Brain microvascular endothelial cell (primary cell): ENCODE results near the gene FSTL5.

Experiments
- DNase-seq: peaks from one replicate; pipeline ENCODE4 v3.0.0-alpha.2; 2020
- H3K27ac ChIP-seq: fragments of 250-450 bp; sonication (Bioruptor Pico); 2 replicates; pipeline ENCODE4 v1.5.1; 2020; ENCODE audit warnings: mild to moderate bottlenecking, moderate library complexity
- H3K27me3 ChIP-seq: fragments of 250-450 bp; sonication (Bioruptor Pico); replicated peaks from 2 replicates; pipeline ENCODE4 v1.5.1; 2020; ENCODE audit warnings: mild to moderate bottlenecking
- H3K36me3 ChIP-seq: fragments of 250-450 bp; sonication (Bioruptor Pico); replicated peaks from 2 replicates; pipeline ENCODE4 v1.5.1; 2020; ENCODE audit warnings: mild to moderate bottlenecking
- H3K4me3 ChIP-seq: 2 replicates; pipeline ENCODE4 v1.5.1; 2011; ENCODE audit warnings: low read depth, mild to moderate bottlenecking, control low read depth, low read length, moderate library complexity
- CTCF ChIP-seq: IDR thresholded peaks from 2 replicates; pipeline ENCODE4 v1.5.1; 2011; ENCODE audit warnings: low read depth, mild to moderate bottlenecking, moderate library complexity, low read length, control low read depth, inconsistent platforms; ENCODE audit errors: missing control alignments
- in situ Hi-C: cut with HindIII; loops from 2 replicates; pipeline ENCODE4 v1.10.0; 2017; ENCODE audit warnings: low sequenced_read_pairs, low pct_ligation_motif_present

Gene FSTL5

GRCh38 chr4:161893566-161893965, 270.2 kb downstream of the FSTL5 start:
- Histone ChIP-seq H3K27me3 (no peaks in the 10 kb centered on the region), H3K27ac (no peak overlapping the region), H3K4me3 (no peak overlapping the region), H3K36me3 (no peaks in the 10 kb centered on the region)
- no peak for DNase-seq
- in situ Hi-C loops: no loop called here
- no peak for TF ChIP-seq CTCF

DNA sequence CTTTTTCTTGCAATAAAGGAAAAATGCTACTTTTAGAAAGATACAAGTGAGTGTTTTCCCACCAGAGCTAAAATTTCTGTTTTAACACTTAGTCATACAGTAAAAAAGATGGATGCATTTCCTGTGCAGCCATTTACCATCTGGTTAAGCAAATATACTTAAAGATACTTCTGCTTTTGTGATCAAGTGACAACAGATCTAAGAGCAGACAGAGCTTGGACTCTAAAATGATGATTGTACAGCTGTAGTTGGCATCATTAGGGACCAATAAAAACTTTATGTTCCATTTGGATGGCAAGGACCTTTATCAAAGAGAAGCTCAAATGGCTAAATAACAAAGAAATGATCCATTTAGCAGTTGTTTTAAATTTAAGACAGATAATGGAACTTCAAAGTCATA, 270.8 kb downstream of the FSTL5 start:
- no peak for DNase-seq
- H3K27ac ChIP-seq: no peak overlapping the region
- TF ChIP-seq CTCF: no peak
- H3K36me3 ChIP-seq: no peaks in the 10 kb centered on the region
- H3K27me3 ChIP-seq: no peaks in the 10 kb centered on the region
- in situ Hi-C loops: no loop called here
- no peak overlapping the region for H3K4me3 ChIP-seq

GRCh38 chr4:161883157-161883556, 280.6 kb downstream of the FSTL5 start:
- Histone ChIP-seq H3K4me3 (no peak overlapping the region), H3K36me3 (no peaks in the 10 kb centered on the region), H3K27ac (no peak overlapping the region), H3K27me3 (no peaks in the 10 kb centered on the region)
- DNase-seq: no peak
- in situ Hi-C loops: no loop called here
- no peak for TF ChIP-seq CTCF

GRCh38 chr4:161881370-161881769, 282.4 kb downstream of the FSTL5 start:
- Histone ChIP-seq H3K4me3 (no peak overlapping the region), H3K27ac (no peak overlapping the region), H3K36me3 (no peaks in the 10 kb centered on the region), H3K27me3 (no peaks in the 10 kb centered on the region)
- DNase-seq: no peak
- no peak for TF ChIP-seq CTCF
- in situ Hi-C loops: no loop called here

DNA sequence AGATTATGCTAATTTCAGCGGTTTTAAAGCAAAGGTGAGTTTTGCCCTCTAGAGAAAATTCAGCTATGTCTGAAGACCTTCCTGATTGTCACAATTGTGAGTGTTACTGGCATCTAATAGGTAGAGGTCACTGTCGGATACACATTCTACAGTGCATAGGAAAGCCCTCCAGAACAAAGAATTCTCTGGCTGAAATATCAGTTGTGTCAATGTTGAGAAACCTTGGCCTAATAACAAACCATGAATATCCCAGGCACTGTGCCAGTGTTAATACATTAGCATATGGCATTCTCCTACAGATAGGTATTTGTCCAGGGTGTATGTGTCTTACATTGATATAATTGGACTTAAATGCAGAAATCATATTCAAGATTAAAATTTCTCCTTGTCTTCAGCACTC, 294.3 kb downstream of the FSTL5 start:
- H3K36me3 ChIP-seq: no peaks in the 10 kb centered on the region
- no peaks in the 10 kb centered on the region for H3K27me3 ChIP-seq
- in situ Hi-C loops: no loop called here
- TF ChIP-seq CTCF: no peak
- H3K27ac ChIP-seq: no peak overlapping the region
- DNase-seq: no peak
- H3K4me3 ChIP-seq: no peak overlapping the region

- Histone ChIP-seq H3K4me3 (no peak overlapping the region), H3K36me3 (no peaks in the 10 kb centered on the region), H3K27ac (no peak overlapping the region), H3K27me3 (no peaks in the 10 kb centered on the region)
- TF ChIP-seq CTCF: no peak
- no peak for DNase-seq
- in situ Hi-C loops: no loop called here
Measured at GRCh38 chr4:161856711-161857326, 307.0 kb downstream of the FSTL5 start.
